ENCODE measurements around the gene PRR19. TPM values are rescaled to one million over a fixed set of nuclear protein-coding genes. Genes with fewer than 3 reads are reported as not detected.

PRR19 gene
- total RNA-seq, 1 experiment from 2014 or later: 0.93 TPM

GRCh38 chr19:42332059-42332458, 30.1 kb downstream of the PRR19 start:
- H3K9me3 ChIP-seq (ENCODE audit: control insufficient read depth in 1 of 2, insufficient read depth in 1 of 2, low read depth in 1 of 2, low read length in 2 of 2): no peaks in the 10 kb centered on the region
- H3K9ac ChIP-seq (ENCODE audit: low read length): no peak overlapping the region
- H3K4me1 ChIP-seq (ENCODE audit: control insufficient read depth in 1 of 2, insufficient read depth in 2 of 2, low read length in 2 of 2): peaks cover 3 to 5% of the 10 kb centered on the region in 2 experiments
- intact Hi-C loops (cut with micrococcal nuclease): no loop called here
- peaks cover 5% of the 10 kb centered on the region; the same call in 1 of the 2 replicates for H3K79me2 ChIP-seq (ENCODE audit: insufficient read depth, low read length)
- no peaks in the 10 kb centered on the region; a peak in 1 of 4 replicates for H3K36me3 ChIP-seq (ENCODE audit: control insufficient read depth in 1 of 2, insufficient read depth in 2 of 2, low read length in 2 of 2)
- TF ChIP-seq POLR2A (IDR thresholded peaks at IDR 0.05; ENCODE audit: borderline replicate concordance, extremely low read depth, insufficient read depth, insufficient read length) (no peak), SRF (IDR thresholded peaks at IDR 0.05; ENCODE audit: low read depth) (no peak), CBX3 (IDR thresholded peaks at IDR 0.05; ENCODE audit: low read depth) (no peak), JUND (IDR thresholded peaks at IDR 0.05) (no peak), SP1 (IDR thresholded peaks at IDR 0.05; ENCODE audit: low read depth) (no peak), CEBPB (IDR thresholded peaks at IDR 0.05; ENCODE audit: low read depth) (no peak), REST (IDR thresholded peaks at IDR 0.05; ENCODE audit: low read depth) (no peak), CTCF (IDR thresholded peaks at IDR 0.05 in 2 of 3, conservative IDR thresholded peaks at IDR 0.05 in 1 of 3; ENCODE audit: borderline replicate concordance in 1 of 3, insufficient read depth in 1 of 3, low read depth in 2 of 3, low read length in 2 of 3) (no peak), ELF1 (IDR thresholded peaks at IDR 0.05; ENCODE audit: borderline replicate concordance, low read depth) (no peak), SIN3A (IDR thresholded peaks at IDR 0.05; ENCODE audit: low read depth) (no peak), EZH2phosphoT487 (IDR thresholded peaks at IDR 0.05; ENCODE audit: borderline replicate concordance) (no peak), EGR1 (IDR thresholded peaks at IDR 0.05; ENCODE audit: low read depth) (no peak), ZBTB33 (IDR thresholded peaks at IDR 0.05; ENCODE audit: extremely low read depth, insufficient replicate concordance, low read length) (no peak), RAD21 (IDR thresholded peaks at IDR 0.05; ENCODE audit: low read depth) (no peak), ZFX (IDR thresholded peaks at IDR 0.05) (no peak), EZH2 (IDR thresholded peaks at IDR 0.05) (no peak), MAX (IDR thresholded peaks at IDR 0.05) (no peak)
- TF ChIP-seq, protein P1, sequence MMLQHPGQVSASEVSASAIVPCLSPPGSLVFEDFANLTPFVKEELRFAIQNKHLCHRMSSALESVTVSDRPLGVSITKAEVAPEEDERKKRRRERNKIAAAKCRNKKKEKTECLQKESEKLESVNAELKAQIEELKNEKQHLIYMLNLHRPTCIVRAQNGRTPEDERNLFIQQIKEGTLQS (IDR thresholded peaks at IDR 0.05): no peak
- no TSS peak for BruUV-seq (replicated peaks)
- H3K27ac ChIP-seq (ENCODE audit: low read depth, low read length): no peak overlapping the region
- H3K4me2 ChIP-seq (ENCODE audit: low read length): no peak overlapping the region
- no peak overlapping the region for H3K4me3 ChIP-seq (replicated peaks in 1 of 2; ENCODE audit: low read depth in 1 of 2, low read length in 2 of 2)
- no peaks in the 10 kb centered on the region for H3K27me3 ChIP-seq (ENCODE audit: insufficient read depth, low read length)
- ChIA-PET CTCF (interaction anchor here (0.9 kb wide), 1 partner anchor 12 kb away, joined by 3 read pairs; no protein-coding TSS in a partner anchor), RAD21 (ENCODE audit: low non-redundant PET in 1 of 2, low total read pairs in 2 of 2, uncharacterized antibody in 2 of 2, unreplicated experiment in 2 of 2) (no interaction called here), POLR2A (no interaction called here)
- DNase-seq (ENCODE audit: low read depth, low spot score) (no peak), ATAC-seq (no peak)
- no peaks in the 10 kb centered on the region for H3K9me2 ChIP-seq (ENCODE audit: insufficient read depth)
- no peak overlapping the region for H2AFZ ChIP-seq (ENCODE audit: low read depth, low read length, poor library complexity, severe bottlenecking)
- H4K20me1 ChIP-seq (ENCODE audit: insufficient read depth): no peaks in the 10 kb centered on the region

All from HCT116 (cell line).